Muscle layer of colon (tissue), 2 donors: Measurements from ENCODE around the gene DNHD1.

Source experiments
- H3K27ac ChIP-seq: one replicate; pipeline ENCODE4 v1.7.0; 2013; ENCODE audit warnings: low read depth, mild to moderate bottlenecking, low read length, moderate library complexity
- H3K27me3 ChIP-seq, 2 donors: one replicate each; pipeline ENCODE4 v1.7.0; 2013; ENCODE audit warnings: low read length in 2 of 2, mild to moderate bottlenecking in 2 of 2; ENCODE audit not compliant: insufficient read depth in 2 of 2, control insufficient read depth in 1 of 2
- H3K36me3 ChIP-seq: one replicate; pipeline ENCODE4 v1.7.0; 2013; ENCODE audit warnings: mild to moderate bottlenecking, low read length; ENCODE audit not compliant: insufficient read depth
- H3K4me1 ChIP-seq: one replicate; pipeline ENCODE4 v1.7.0; 2013; ENCODE audit warnings: mild to moderate bottlenecking, low read length; ENCODE audit not compliant: insufficient read depth
- H3K4me3 ChIP-seq, 2 donors: one replicate each; pipeline ENCODE4 v1.7.0; 2013; ENCODE audit warnings: low read length in 2 of 2, low read depth in 1 of 2, mild to moderate bottlenecking in 1 of 2, moderate library complexity in 1 of 2
- H3K9ac ChIP-seq: one replicate; pipeline ENCODE4 v1.7.0; 2013; ENCODE audit warnings: low read length
- H3K9me3 ChIP-seq: one replicate; pipeline ENCODE4 v1.7.0; 2013; ENCODE audit warnings: mild to moderate bottlenecking, low read length
- donor health status: abdominal sarcoma.
- donor health status: Adenocarcinoma of cecum.

Gene DNHD1

DNA sequence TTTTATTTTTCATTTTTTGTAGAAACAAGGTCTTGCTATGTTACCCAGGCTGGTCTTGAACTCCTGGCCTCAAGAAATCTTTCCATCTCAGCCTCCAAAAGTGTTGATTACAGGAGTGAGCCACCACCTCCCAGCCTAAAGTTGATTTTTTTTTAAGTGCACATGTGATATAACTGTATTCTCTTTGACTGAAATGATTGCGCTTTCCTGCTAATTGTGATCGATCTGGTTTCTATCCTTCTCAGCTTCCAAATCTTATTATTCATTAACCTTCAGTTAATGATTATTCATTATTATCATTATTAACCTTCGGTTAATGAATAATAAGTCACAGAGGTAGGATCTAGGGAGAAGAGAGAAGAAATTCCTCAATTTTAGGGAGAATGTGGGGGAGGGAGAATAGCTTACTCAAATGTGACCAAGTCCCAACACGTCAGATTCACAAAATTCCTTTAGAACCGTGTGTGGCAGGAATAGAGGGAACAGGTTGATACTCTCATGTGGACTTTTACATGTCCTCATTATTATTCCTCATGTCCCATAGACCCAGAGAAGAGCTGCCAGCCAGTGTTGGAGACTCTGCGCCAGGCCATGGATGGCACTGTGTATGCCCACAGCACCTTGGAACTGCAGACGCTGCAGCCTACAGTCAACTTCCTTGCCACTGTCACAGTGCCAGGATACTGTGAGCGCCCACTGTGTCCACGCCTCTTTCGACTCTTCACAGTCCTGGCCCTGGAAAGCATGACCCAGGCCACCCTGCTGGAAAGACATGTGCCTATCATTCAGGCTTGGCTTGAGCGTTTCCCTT lies 59.3 kb downstream of the DNHD1 start:
- Histone ChIP-seq H3K4me3 (no peak overlapping the region), H3K27me3 (no peaks in the 10 kb centered on the region), H3K9ac (no peak overlapping the region), H3K4me1 (no peaks in the 10 kb centered on the region), H3K36me3 (no peaks in the 10 kb centered on the region), H3K9me3 (no peaks in the 10 kb centered on the region), H3K27ac (no peak overlapping the region)

DNA sequence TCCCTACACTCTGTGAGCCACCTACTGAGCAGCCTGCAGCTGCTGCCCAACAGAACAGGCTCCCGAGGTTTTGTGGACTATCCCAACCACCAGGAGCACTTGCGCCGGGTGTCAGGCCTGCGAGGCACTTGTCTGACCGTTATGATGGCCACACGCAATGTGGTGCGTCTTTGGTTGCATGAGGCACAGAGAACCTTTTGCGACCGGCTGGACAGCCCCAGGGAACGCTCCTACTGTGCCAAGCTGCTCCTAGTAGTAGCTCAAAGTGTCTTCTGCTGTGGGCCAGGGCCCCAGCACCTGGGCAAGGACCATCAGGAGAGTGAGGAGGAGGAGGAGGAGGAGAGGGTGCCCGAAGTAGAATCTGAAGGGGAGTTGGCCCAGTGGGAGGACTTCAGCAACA lies 60.0 kb downstream of the DNHD1 start:
- Histone ChIP-seq H3K36me3 (no peaks in the 10 kb centered on the region), H3K9ac (no peak overlapping the region), H3K27me3 (no peaks in the 10 kb centered on the region), H3K9me3 (no peaks in the 10 kb centered on the region), H3K4me3 (no peak overlapping the region), H3K4me1 (no peaks in the 10 kb centered on the region), H3K27ac (no peak overlapping the region)

DNA sequence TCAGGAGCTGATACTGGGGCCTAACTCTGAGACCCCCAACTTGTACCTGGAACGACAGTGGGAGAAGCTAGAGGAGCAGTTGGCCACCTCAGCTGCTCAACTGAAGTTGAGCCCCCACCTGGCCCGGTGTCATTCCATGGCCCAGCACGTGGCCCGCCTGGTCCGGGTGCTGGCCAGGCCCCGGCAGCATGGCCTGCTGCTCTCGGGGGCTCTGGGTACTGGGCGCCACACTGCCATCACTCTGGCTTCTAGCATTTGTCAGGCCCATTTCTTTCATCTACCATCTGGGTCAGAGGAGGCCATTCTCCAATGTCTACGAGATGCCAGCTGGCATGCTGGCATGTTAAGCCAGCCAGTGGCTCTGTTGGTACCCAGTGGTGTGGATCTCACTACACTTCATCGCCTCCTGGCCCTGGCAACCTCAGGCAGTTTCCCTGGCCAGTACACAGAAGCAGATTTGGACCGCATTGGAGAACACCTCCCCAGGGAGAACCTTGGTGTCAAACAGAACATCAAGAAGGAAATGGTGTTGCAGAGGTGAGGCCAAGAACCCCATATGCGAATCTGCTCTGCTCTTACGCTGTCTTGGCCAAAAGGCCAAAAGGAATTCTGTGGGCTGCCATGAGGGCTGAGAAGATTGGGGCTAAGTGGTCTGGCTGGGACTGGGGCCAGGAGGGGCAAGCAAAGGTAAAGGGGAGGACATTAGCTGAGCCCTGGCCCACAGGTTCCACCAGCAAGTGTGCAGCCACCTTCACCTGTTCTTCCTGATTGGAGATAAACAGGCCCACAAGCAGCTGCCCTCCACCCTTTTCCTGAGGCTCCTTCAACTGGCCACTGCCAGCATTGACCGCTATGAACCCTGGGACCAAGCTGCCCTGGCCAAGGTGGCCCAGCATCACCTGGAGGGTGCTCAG lies 60.9 kb downstream of the DNHD1 start:
- Histone ChIP-seq H3K36me3 (no peaks in the 10 kb centered on the region), H3K9me3 (no peaks in the 10 kb centered on the region), H3K4me1 (no peaks in the 10 kb centered on the region), H3K27ac (no peak overlapping the region), H3K4me3 (no peak overlapping the region), H3K27me3 (no peaks in the 10 kb centered on the region), H3K9ac (no peak overlapping the region)

DNA sequence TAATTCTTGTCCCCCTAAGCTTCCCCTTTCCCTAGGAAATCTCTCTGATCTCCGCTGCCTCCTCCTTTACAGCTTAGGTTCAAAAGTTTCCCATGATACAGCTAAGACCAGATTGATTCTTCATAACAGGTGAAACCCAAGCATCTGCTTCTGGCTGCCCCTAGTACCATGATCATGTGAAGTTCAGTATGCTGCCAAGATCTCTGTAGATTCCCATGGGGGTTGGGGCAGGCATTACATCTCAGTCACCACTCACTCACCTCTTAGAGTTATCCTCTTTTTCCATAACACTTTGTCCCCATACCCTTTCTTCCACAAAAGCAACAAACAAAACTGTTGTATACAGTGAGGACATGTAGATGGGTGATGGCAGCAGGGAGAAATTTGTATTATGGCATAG lies 62.3 kb downstream of the DNHD1 start:
- Histone ChIP-seq H3K27ac (no peak overlapping the region), H3K27me3 (no peaks in the 10 kb centered on the region), H3K36me3 (no peaks in the 10 kb centered on the region), H3K4me1 (no peaks in the 10 kb centered on the region), H3K9me3 (no peaks in the 10 kb centered on the region), H3K4me3 (no peak overlapping the region), H3K9ac (no peak overlapping the region)

DNA sequence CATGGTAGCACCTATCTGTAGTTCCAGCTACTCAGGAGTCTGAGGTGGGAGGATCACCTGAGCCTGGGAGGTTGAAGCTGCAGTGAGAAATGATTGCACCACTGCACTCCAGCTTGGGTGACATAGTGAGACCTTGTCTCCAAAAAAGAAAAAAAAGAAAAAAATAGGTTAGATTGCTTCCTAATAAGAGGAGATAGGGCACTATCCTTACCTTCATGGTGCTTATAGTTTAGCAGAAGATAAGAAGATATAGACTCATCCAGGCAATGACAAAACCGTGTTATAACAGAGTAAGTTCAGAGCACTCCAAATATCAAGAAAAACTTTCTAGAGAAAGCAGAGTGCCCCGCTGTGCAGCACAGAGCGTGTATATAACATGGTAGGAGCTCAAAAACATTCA lies 64.2 kb downstream of the DNHD1 start:
- no peaks in the 10 kb centered on the region for H3K9me3 ChIP-seq
- no peak overlapping the region for H3K27ac ChIP-seq
- no peaks in the 10 kb centered on the region for H3K4me1 ChIP-seq
- H3K9ac ChIP-seq, result no peak overlapping the region
- H3K36me3 ChIP-seq, result no peaks in the 10 kb centered on the region
- H3K27me3 ChIP-seq, result no peaks in the 10 kb centered on the region
- no peak overlapping the region for H3K4me3 ChIP-seq

DNA sequence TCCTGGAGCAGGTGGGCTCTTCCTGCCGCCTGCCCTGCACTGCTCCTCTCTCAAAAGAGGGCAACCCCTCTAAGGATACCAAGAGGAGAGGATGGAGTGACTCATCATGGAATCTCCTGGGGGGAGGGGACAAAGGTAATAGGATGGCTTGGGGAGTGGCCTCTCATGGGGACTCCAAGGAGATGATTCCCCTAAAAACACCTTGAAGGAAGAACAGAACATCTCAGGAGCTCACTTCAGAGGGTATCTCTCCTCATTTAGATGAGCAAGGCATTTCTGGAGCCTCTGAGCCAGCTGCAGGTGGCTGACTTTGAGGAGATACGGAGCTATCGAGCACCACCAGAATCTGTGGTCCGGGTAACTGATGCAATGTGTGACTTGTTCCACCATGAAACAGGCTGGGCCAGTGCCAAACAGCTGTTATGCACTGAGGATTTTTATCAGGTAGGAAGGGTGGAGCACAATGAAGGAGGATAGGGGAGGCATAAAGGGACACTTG lies 66.1 kb downstream of the DNHD1 start:
- Histone ChIP-seq H3K27me3 (no peaks in the 10 kb centered on the region), H3K36me3 (no peaks in the 10 kb centered on the region), H3K9ac (no peak overlapping the region), H3K27ac (no peak overlapping the region), H3K4me3 (no peak overlapping the region), H3K4me1 (no peaks in the 10 kb centered on the region), H3K9me3 (no peaks in the 10 kb centered on the region)

DNA sequence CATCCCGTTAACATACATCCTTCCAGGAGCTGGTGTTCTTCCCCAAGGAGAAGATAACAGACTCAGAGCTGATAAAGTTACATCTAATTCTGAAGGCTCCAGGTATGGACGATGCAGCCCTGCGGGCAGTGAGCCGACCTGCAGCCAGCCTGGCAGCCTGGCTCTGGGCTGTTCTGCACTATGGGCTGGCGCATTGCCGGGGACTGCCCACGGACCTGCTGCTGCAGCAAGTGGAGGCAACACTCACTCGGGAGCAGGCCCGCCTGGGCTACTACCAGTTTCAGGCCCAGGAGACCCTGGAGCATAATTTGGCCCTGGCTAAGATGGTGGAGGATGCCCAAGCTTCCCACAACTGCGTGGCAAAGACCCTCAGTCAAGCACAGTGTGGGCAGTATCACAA lies 66.6 kb downstream of the DNHD1 start:
- H3K36me3 ChIP-seq, result no peaks in the 10 kb centered on the region
- H3K4me3 ChIP-seq, result no peak overlapping the region
- no peak overlapping the region for H3K9ac ChIP-seq
- H3K27me3 ChIP-seq, result no peaks in the 10 kb centered on the region
- no peaks in the 10 kb centered on the region for H3K9me3 ChIP-seq
- H3K4me1 ChIP-seq, result peaks cover 4% of the 10 kb centered on the region
- H3K27ac ChIP-seq, result no peak overlapping the region

DNA sequence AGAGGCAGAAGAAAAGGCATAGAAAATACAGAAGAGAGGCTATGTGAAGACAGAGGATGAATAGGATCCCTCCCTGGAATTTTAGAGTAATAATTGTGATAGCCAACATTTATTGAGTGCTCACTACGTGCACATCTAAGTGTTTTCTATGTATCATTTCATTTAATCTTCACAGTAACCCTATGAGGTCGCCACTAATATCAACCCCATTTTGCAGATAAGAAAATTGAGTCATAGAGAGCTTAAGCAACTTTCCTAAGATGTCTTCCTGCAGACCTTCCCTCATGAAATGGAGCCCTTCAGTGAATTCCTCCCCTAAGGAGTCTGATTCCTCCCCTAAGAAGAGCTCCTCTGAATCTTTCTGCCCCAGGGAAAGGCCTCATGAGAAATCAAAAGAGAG lies 68.2 kb downstream of the DNHD1 start:
- Histone ChIP-seq H3K9me3 (no peaks in the 10 kb centered on the region), H3K27ac (no peak overlapping the region), H3K4me3 (no peak overlapping the region), H3K4me1 (peaks cover 7% of the 10 kb centered on the region), H3K36me3 (no peaks in the 10 kb centered on the region), H3K9ac (no peak overlapping the region), H3K27me3 (no peaks in the 10 kb centered on the region)

DNA sequence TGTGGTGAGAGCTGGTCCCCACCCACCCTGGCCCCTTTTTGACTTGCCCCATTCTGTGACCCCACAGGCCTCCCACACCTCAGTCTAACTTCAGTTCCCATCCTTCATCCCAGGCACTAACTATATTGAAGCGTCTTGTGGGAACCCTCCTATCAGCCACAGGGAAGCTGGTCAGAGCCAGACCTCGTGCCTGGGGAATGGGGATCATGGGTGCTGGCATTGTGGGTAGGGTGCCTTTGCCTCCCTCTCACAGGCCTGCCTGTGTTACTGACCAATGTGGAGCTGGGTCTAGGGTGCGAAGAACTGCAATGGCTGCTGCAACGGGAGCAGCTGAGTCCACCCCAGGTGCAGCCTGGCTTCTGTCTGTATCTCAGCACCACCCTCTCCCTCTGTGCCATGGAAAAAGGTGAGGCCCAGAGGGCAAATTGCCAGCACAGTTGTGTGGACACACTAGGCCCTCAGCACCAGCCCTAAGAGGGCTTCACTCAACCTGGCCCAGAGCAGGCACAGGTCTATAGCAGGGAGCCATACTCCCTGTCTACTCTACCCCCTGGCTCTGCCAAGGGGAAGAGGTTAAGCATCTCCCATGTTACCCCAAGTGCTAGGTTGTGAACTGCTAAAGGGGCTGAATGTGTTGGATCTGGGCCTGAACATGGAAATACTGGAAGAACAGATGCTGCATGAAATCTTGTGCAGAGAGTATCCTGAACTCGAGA lies 69.1 kb downstream of the DNHD1 start:
- Histone ChIP-seq H3K4me1 (peaks cover 7% of the 10 kb centered on the region), H3K4me3 (no peak overlapping the region), H3K27me3 (no peaks in the 10 kb centered on the region), H3K27ac (no peak overlapping the region), H3K9ac (no peak overlapping the region), H3K9me3 (no peaks in the 10 kb centered on the region), H3K36me3 (no peaks in the 10 kb centered on the region)

DNA sequence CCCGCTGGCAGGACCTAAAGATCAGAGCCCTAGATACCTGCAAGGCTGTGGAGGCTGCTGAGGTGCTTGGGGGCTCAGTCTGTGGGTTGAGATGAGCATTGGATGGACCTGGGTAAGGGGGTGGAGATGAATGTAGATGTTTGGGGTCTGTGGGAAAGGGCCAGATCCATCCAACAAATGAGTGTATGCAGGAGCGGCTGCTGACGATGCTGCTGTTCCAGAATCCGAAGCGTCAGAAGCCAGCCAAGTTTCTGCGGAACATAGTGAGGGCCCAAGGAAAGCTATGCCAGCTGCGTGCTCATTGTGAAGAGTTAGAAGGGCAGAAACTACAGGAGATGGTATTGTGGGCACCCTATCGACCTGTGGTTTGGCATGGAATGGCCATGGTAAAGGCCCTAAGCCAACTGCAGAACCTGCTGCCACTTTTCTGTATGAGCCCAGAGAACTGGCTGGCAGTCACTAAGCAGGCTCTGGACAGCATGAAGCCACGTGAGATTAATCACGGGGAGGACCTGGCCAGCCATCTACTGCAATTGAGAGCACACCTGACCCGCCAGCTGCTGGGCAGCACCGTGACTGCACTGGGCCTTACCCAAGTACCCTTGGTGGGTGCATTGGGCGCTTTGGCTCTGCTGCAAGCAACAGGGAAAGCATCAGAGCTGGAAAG lies 69.8 kb downstream of the DNHD1 start:
- H3K27me3 ChIP-seq, result no peaks in the 10 kb centered on the region
- H3K9ac ChIP-seq, result no peak overlapping the region
- H3K9me3 ChIP-seq, result no peaks in the 10 kb centered on the region
- H3K4me3 ChIP-seq, result no peak overlapping the region
- no peaks in the 10 kb centered on the region for H3K36me3 ChIP-seq
- H3K4me1 ChIP-seq, result peaks cover 12% of the 10 kb centered on the region
- H3K27ac ChIP-seq, result no peak overlapping the region

DNA sequence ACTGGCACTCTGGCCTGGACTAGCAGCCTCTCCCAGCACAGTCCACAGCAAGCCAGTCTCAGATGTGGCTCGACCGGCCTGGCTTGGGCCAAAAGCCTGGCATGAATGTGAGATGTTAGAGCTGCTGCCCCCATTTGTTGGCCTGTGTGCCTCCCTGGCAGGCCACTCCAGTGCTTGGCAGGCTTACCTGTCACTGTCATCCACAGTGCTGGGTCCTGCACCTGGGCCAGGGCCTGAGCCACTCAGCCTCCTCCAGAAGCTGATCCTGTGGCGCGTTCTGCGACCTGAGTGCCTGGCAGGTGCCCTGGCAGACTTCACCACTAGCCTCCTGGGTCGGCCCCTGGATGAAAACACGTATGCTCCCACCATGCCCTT lies 70.3 kb downstream of the DNHD1 start:
- Histone ChIP-seq H3K36me3 (no peaks in the 10 kb centered on the region), H3K4me3 (no peak overlapping the region), H3K27ac (no peak overlapping the region), H3K27me3 (no peaks in the 10 kb centered on the region), H3K4me1 (peaks cover 16% of the 10 kb centered on the region), H3K9ac (no peak overlapping the region), H3K9me3 (no peaks in the 10 kb centered on the region)
